ENCODE results near the gene SH3PXD2B. TPM values are rescaled to one million over a fixed set of nuclear protein-coding genes. Genes with fewer than 3 reads are reported as not detected.
"Not testable (repeated sequence)": the region's sequence is repeated elsewhere in the genome, so short reads cannot be mapped to it uniquely, and the experiment has no call there.

Gene SH3PXD2B
- total and polyA plus RNA-seq, 11 donors: 1.1 to 22.7 (median 6.9) TPM

DNA sequence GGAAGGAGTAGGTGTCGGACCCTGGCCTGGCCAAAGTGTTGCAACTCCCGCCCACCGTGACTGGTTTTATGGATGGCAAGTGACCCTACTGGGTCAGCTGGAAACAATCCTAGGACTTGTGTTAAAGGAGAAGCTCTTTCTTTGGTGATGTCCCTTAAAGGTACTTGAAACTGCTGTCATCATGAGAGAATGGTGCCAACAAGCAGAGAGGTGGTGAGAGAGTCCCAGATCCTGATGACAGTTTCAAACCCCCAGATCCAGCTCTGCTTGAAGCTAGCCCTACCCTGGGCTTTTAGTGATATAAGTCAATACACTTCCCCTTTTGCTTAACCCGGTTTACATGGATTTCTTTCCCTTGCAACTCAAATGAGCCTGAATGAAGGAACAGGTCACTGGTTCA is 98.3 kb downstream of the SH3PXD2B start:
- WGBS, 4 donors: 64 to 97% (median 86%) methylated on average over 4 of the region's 4 CpGs
- TF ChIP-seq POLR2A (IDR thresholded peaks at IDR 0.05): no peak
- TF ChIP-seq, protein P1, sequence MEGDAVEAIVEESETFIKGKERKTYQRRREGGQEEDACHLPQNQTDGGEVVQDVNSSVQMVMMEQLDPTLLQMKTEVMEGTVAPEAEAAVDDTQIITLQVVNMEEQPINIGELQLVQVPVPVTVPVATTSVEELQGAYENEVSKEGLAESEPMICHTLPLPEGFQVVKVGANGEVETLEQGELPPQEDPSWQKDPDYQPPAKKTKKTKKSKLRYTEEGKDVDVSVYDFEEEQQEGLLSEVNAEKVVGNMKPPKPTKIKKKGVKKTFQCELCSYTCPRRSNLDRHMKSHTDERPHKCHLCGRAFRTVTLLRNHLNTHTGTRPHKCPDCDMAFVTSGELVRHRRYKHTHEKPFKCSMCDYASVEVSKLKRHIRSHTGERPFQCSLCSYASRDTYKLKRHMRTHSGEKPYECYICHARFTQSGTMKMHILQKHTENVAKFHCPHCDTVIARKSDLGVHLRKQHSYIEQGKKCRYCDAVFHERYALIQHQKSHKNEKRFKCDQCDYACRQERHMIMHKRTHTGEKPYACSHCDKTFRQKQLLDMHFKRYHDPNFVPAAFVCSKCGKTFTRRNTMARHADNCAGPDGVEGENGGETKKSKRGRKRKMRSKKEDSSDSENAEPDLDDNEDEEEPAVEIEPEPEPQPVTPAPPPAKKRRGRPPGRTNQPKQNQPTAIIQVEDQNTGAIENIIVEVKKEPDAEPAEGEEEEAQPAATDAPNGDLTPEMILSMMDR (IDR thresholded peaks at IDR 0.05): no peak
- no peaks in the 10 kb centered on the region for H3K27me3 ChIP-seq
- DNase-seq: no peak
- intact Hi-C loops (cut with DNase I): no loop called here
- H3K9me3 ChIP-seq: no peaks in the 10 kb centered on the region
- H3K27ac ChIP-seq: no peak overlapping the region
- ATAC-seq: no peak
- H3K36me3 ChIP-seq: peaks cover 0 to 80% (median 36%) of the 10 kb centered on the region in 9 donors
- peaks cover 0 to 11% (median 0%) of the 10 kb centered on the region in 12 donors for H3K4me1 ChIP-seq
- H3K4me3 ChIP-seq: no peak overlapping the region

DNA sequence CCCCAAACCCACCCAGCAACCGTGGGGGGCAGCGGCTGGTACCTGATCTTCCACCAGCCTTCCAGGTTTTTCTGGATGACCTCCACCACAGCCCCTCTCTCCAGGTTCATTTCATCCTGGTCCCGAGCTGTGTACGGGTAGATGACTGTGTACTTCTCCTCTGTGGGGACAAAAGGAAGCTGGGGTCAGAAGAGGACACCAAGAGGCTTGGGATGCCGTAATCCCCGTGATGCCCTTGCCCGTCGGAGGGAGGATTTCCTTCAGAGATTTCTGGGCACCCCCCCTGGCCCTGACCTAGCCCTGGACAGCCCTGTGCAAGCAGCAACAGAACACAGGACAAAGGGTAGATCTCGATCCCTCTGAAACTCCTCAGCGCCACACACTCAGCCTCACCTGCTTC is 100.5 kb downstream of the SH3PXD2B start:
- Histone ChIP-seq H3K27me3 (no peaks in the 10 kb centered on the region), H3K27ac (no peak overlapping the region), H3K4me1 (peaks cover 0 to 11% (median 0%) of the 10 kb centered on the region in 12 donors), H3K36me3 (peaks cover 0 to 87% (median 33%) of the 10 kb centered on the region in 9 donors), H3K4me3 (no peak overlapping the region), H3K9me3 (no peaks in the 10 kb centered on the region)
- intact Hi-C loops (cut with DNase I): no loop called here
- no peak for TF ChIP-seq POLR2A (IDR thresholded peaks at IDR 0.05)
- TF ChIP-seq, protein P1 (IDR thresholded peaks at IDR 0.05): no peak
- 88 to 95% (median 91%) methylated on average over 9 to 10 of the region's 10 CpGs for WGBS, 4 donors
- no peak for DNase-seq
- no peak for ATAC-seq

GRCh38 chr5:172353271-172353812 is 101.0 kb downstream of the SH3PXD2B start:
- ATAC-seq (no peak), DNase-seq (no peak)
- Histone ChIP-seq H3K4me1 (peaks cover 0 to 11% (median 0%) of the 10 kb centered on the region in 12 donors), H3K4me3 (no peak overlapping the region), H3K27ac (no peak overlapping the region), H3K36me3 (peaks cover 0 to 86% (median 32%) of the 10 kb centered on the region in 9 donors), H3K9me3 (no peaks in the 10 kb centered on the region), H3K27me3 (no peaks in the 10 kb centered on the region)
- intact Hi-C loops (cut with DNase I): no loop called here
- WGBS, 4 donors: 88 to 95% (median 90%) methylated on average over 8 of the region's 8 CpGs
- TF ChIP-seq, protein P1 (IDR thresholded peaks at IDR 0.05): no peak
- no peak for TF ChIP-seq POLR2A (IDR thresholded peaks at IDR 0.05)

DNA sequence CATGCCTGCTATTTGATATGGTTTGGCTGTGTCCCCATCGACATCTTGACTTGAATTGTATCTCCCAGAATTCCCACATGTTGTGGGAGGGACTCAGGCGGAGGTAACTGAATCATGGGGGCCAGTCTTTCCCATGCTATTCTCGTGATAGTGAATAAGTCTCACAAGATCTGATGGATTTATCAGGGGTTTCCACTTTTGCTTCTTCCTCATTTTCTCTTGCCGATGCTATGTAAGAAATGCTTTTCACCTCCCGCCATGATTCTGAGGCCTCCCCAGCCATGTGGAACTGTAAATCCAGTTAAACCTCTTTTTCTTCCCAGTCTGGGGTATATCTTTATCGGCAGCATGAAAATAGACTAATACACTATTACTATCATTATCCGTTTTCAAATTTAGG is 101.8 kb downstream of the SH3PXD2B start:
- Histone ChIP-seq H3K4me1 (peaks cover 0 to 11% (median 0%) of the 10 kb centered on the region in 12 donors), H3K36me3 (peaks cover 0 to 86% (median 28%) of the 10 kb centered on the region in 9 donors)
- intact Hi-C loops (cut with DNase I); H3K27me3 ChIP-seq; H3K27ac ChIP-seq; H3K9me3 ChIP-seq; DNase-seq; H3K4me3 ChIP-seq; ATAC-seq: not testable (repeated sequence)
- WGBS, 4 donors: 92 to 94% (median 93%) methylated on average over 7 of the region's 7 CpGs
